ENCODE measurements around the gene ADAM12.

DNA sequence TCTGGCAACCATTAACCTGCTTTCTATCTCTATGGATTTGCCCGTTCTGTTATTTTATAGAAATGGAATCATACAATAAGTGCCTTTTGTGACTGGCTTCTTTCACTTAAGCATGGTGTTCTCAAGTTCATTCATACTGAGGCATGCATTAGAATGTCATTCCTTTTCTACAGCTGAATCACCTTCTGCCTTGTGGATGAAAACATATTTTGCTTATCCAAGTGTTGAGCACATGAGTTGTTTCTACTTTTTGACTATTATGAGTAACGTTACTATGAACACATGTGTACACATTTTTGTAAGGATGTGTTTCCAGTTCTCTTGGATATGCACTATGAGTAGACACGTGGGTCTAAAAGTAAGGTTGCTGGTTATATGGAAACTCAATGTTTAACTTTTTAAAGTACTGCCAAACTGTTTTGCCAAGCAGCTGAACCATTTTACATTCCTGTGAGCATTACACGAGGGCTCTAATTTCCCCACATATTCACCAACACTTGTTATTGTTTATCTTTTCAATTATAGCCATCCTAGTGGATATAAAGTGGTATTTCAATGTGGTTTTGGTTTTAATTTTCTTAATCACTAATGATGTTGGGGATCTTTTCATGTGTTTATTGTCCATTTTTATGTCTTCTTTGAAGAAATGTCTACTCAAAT lies 250.6 kb downstream of the ADAM12 start:
- TF ChIP-seq ZSCAN16 (tag by site-specific recombination; IDR thresholded peaks at IDR 0.05) (no peak), CTCF (tag by site-specific recombination; IDR thresholded peaks at IDR 0.05) (no peak), ELK4 (IDR thresholded peaks at IDR 0.05; ENCODE audit: borderline replicate concordance, low read depth, low read length) (no peak), ZNF24 (tag by site-specific recombination; IDR thresholded peaks at IDR 0.05) (no peak)
